Measurements from ENCODE around the gene KCNK17. TPM values are rescaled to one million over a fixed set of nuclear protein-coding genes. Genes with fewer than 3 reads are reported as not detected.

KCNK17 gene
- total RNA-seq, 1 donor from 2014 or later: not detected

DNA sequence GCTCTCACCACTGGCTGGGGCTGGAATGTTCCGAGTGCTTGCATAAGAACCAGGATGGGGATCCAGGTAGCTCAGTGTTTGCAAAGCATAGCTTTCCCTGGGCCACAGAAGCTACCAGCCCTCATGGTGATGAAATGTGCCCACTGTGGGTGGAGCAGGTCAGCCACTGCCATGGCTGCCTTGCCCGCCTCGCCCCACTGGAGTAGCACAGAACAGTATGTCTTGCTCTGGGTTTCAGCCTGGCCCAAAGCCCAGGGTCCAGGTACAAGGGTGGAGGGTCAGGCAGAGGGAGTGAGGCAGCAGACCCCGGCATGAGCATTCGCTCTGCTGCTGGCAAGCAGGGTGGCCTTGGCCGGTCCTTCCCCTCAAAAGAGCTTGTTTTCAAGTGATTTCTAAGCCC is 34.7 kb downstream of the KCNK17 start:
- no peaks in the 10 kb centered on the region for H4K20me1 ChIP-seq (ENCODE audit: insufficient read depth, low read length)
- DNase-seq (ENCODE audit: low read depth): no peak
- no peaks in the 10 kb centered on the region for H3K36me3 ChIP-seq (ENCODE audit: insufficient read depth, low read length)
- no peak overlapping the region for H3K4me3 ChIP-seq (ENCODE audit: insufficient read depth, low read depth, low read length)
- H3K27me3 Mint-ChIP-seq (ENCODE audit: low read depth, unreplicated experiment): peaks cover 69% of the 10 kb centered on the region
- no peak overlapping the region for H2AFZ ChIP-seq (ENCODE audit: low read depth, low read length)
- no peak overlapping the region for H3K9ac ChIP-seq (ENCODE audit: low read length)
- H3K27ac Mint-ChIP-seq (ENCODE audit: unreplicated experiment): no peak overlapping the region
- H3K27ac ChIP-seq (ENCODE audit: low read depth, low read length): no peak overlapping the region
- H3K9me3 Mint-ChIP-seq (ENCODE audit: unreplicated experiment): peaks cover 2% of the 10 kb centered on the region
- no peak for TF ChIP-seq EZH2 (IDR thresholded peaks at IDR 0.05; ENCODE audit: insufficient read depth, low read length)
- TF ChIP-seq, protein P1, sequence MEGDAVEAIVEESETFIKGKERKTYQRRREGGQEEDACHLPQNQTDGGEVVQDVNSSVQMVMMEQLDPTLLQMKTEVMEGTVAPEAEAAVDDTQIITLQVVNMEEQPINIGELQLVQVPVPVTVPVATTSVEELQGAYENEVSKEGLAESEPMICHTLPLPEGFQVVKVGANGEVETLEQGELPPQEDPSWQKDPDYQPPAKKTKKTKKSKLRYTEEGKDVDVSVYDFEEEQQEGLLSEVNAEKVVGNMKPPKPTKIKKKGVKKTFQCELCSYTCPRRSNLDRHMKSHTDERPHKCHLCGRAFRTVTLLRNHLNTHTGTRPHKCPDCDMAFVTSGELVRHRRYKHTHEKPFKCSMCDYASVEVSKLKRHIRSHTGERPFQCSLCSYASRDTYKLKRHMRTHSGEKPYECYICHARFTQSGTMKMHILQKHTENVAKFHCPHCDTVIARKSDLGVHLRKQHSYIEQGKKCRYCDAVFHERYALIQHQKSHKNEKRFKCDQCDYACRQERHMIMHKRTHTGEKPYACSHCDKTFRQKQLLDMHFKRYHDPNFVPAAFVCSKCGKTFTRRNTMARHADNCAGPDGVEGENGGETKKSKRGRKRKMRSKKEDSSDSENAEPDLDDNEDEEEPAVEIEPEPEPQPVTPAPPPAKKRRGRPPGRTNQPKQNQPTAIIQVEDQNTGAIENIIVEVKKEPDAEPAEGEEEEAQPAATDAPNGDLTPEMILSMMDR (IDR thresholded peaks at IDR 0.05; ENCODE audit: insufficient read depth, low read depth, low read length): no peak
- H3K79me2 ChIP-seq (ENCODE audit: insufficient read depth, low read length): no peaks in the 10 kb centered on the region
- FAIRE-seq: no peak
- H3K4me3 Mint-ChIP-seq (ENCODE audit: unreplicated experiment): no peak overlapping the region
- no peaks in the 10 kb centered on the region for H3K9me3 ChIP-seq (ENCODE audit: insufficient read depth, low read depth, low read length)
- H3K4me1 ChIP-seq (ENCODE audit: insufficient read depth, low read length): no peaks in the 10 kb centered on the region
- no peaks in the 10 kb centered on the region for H3K4me1 Mint-ChIP-seq (ENCODE audit: low read depth, unreplicated experiment)
- peaks cover 3% of the 10 kb centered on the region for H3K27me3 ChIP-seq (ENCODE audit: insufficient read depth, low read length)
- no peak overlapping the region for H3K4me2 ChIP-seq (ENCODE audit: low read length)
- H3K36me3 Mint-ChIP-seq (ENCODE audit: low read depth, unreplicated experiment): peaks cover 2% of the 10 kb centered on the region

DNA sequence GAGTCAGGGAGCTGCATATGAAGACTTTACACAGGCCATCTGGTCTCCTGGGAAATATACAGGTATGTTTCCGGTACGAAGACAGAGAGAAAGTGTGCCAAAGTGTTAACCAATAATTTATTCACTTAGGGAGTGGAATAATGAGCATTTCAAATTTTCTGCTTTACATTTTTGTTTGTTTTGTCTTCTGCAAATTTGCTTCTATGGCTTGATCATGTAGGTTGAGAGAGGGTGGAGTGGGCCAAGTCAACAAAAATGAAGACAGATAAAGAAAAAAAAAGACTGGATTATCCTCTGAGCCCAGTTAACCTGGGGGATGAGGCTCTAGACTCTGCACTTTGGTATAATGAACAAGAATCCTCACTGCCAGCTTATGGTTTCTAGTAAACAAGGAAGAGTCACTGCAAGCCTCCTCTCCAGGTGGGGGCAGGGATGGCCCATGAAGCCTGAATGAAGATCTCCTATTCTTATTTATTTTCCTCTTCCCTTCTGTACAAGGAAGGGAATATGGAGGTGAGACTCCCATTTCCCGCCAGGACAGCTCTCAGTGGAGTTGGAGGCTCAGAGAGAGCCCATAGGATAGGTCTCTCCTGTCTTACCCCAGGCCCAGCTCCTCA is 37.7 kb downstream of the KCNK17 start:
- DNase-seq (ENCODE audit: low read depth): no peak
- peaks cover 2% of the 10 kb centered on the region for H3K36me3 Mint-ChIP-seq (ENCODE audit: low read depth, unreplicated experiment)
- H3K9me3 ChIP-seq (ENCODE audit: insufficient read depth, low read depth, low read length): no peaks in the 10 kb centered on the region
- no peaks in the 10 kb centered on the region for H3K4me1 ChIP-seq (ENCODE audit: insufficient read depth, low read length)
- H3K79me2 ChIP-seq (ENCODE audit: insufficient read depth, low read length): no peaks in the 10 kb centered on the region
- no peak overlapping the region for H3K27ac Mint-ChIP-seq (ENCODE audit: unreplicated experiment)
- H3K4me2 ChIP-seq (ENCODE audit: low read length): no peak overlapping the region
- no peaks in the 10 kb centered on the region for H3K27me3 ChIP-seq (ENCODE audit: insufficient read depth, low read length)
- H3K4me3 ChIP-seq (ENCODE audit: insufficient read depth, low read depth, low read length): no peak overlapping the region
- H3K4me3 Mint-ChIP-seq (ENCODE audit: unreplicated experiment): no peak overlapping the region
- no peak overlapping the region for H3K27ac ChIP-seq (ENCODE audit: low read depth, low read length)
- no peak overlapping the region for H3K9ac ChIP-seq (ENCODE audit: low read length)
- no peaks in the 10 kb centered on the region for H4K20me1 ChIP-seq (ENCODE audit: insufficient read depth, low read length)
- no peak for FAIRE-seq
- no peak overlapping the region for H2AFZ ChIP-seq (ENCODE audit: low read depth, low read length)
- H3K27me3 Mint-ChIP-seq (ENCODE audit: low read depth, unreplicated experiment): peaks cover 64% of the 10 kb centered on the region
- no peaks in the 10 kb centered on the region for H3K9me3 Mint-ChIP-seq (ENCODE audit: unreplicated experiment)
- no peaks in the 10 kb centered on the region for H3K36me3 ChIP-seq (ENCODE audit: insufficient read depth, low read length)
- peaks cover 3% of the 10 kb centered on the region for H3K4me1 Mint-ChIP-seq (ENCODE audit: low read depth, unreplicated experiment)
- no peak for TF ChIP-seq EZH2 (IDR thresholded peaks at IDR 0.05; ENCODE audit: insufficient read depth, low read length)
- TF ChIP-seq, protein P1 (IDR thresholded peaks at IDR 0.05; ENCODE audit: insufficient read depth, low read depth, low read length): no peak

DNA sequence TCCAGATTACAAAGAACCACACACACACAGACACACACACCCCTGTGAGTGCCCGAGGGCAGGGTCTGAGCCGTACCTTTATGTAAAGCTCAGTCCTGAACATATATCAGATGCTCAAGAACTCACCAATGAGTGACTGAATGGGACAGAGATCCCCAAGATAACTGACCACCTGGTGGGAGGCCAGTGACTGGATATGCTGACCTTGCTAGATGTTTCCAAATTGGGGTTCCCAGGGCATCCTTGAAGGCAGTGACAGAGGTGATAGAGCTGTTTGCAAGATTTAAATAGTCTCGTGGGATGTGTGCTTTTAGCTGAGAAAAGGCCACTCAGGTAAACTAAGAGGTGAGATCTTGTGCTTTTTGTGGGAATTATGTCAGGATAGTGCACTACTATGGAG is 39.3 kb downstream of the KCNK17 start:
- H3K79me2 ChIP-seq (ENCODE audit: insufficient read depth, low read length): no peaks in the 10 kb centered on the region
- no peaks in the 10 kb centered on the region for H4K20me1 ChIP-seq (ENCODE audit: insufficient read depth, low read length)
- Mint-ChIP-seq H3K4me1 (ENCODE audit: low read depth, unreplicated experiment) (peaks cover 3% of the 10 kb centered on the region), H3K36me3 (ENCODE audit: low read depth, unreplicated experiment) (no peaks in the 10 kb centered on the region), H3K27ac (ENCODE audit: unreplicated experiment) (no peak overlapping the region), H3K9me3 (ENCODE audit: unreplicated experiment) (peaks cover 3% of the 10 kb centered on the region), H3K4me3 (ENCODE audit: unreplicated experiment) (no peak overlapping the region), H3K27me3 (ENCODE audit: low read depth, unreplicated experiment) (peaks cover 63% of the 10 kb centered on the region)
- no peaks in the 10 kb centered on the region for H3K9me3 ChIP-seq (ENCODE audit: insufficient read depth, low read depth, low read length)
- H3K4me2 ChIP-seq (ENCODE audit: low read length): no peak overlapping the region
- no peak for FAIRE-seq
- no peak for DNase-seq (ENCODE audit: low read depth)
- TF ChIP-seq, protein P1 (IDR thresholded peaks at IDR 0.05; ENCODE audit: insufficient read depth, low read depth, low read length): no peak
- no peak for TF ChIP-seq EZH2 (IDR thresholded peaks at IDR 0.05; ENCODE audit: insufficient read depth, low read length)
- no peak overlapping the region for H3K4me3 ChIP-seq (ENCODE audit: insufficient read depth, low read depth, low read length)
- H3K36me3 ChIP-seq (ENCODE audit: insufficient read depth, low read length): no peaks in the 10 kb centered on the region
- no peaks in the 10 kb centered on the region for H3K27me3 ChIP-seq (ENCODE audit: insufficient read depth, low read length)
- no peak overlapping the region for H3K9ac ChIP-seq (ENCODE audit: low read length)
- no peak overlapping the region for H2AFZ ChIP-seq (ENCODE audit: low read depth, low read length)
- H3K4me1 ChIP-seq (ENCODE audit: insufficient read depth, low read length): no peaks in the 10 kb centered on the region
- no peak overlapping the region for H3K27ac ChIP-seq (ENCODE audit: low read depth, low read length)

Measured in astrocyte (in vitro differentiated cells and primary cell).